Occipital lobe (tissue), 2 donors: ENCODE measurements around the gene MCTP1. TPM values are rescaled to one million over a fixed set of nuclear protein-coding genes. Genes with fewer than 3 reads are reported as not detected.

Experiments used
- DNase-seq: peaks from one replicate; lab custom pipeline; 2025; lab: John Stamatoyannopoulos, UW
- total RNA-seq: library from RNA; depleted of rRNA; stranded (reverse); fragments of >200 nt; gene quantifications from one replicate; pipeline ENCODE4 v1.2.3, GENCODE V29; 2014

MCTP1 gene
- total RNA-seq, 1 donor from 2014 or later = 147 TPM

GRCh38 chr5:94820488-94820887 lies 464.4 kb downstream of the MCTP1 start:
- DNase-seq = no peak

DNA sequence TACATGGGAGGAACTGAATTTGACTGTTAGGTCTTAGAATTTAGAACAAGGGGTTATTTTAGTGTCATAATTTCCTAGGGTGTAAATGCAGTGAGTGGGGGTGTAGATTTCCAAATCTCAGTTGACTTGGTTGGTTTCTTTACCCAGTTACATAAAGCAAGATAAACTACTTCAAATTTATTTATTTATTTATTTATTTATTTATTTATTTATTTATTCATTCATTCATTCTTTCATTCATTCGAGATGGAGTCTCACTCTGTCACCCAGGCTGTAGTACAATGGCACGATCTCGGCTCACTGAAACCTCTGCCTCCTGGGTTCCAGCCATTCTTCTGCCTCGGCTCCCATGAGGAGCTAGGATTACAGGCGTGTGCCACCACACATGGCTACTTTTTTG lies 466.0 kb downstream of the MCTP1 start:
- no peak for DNase-seq

DNA sequence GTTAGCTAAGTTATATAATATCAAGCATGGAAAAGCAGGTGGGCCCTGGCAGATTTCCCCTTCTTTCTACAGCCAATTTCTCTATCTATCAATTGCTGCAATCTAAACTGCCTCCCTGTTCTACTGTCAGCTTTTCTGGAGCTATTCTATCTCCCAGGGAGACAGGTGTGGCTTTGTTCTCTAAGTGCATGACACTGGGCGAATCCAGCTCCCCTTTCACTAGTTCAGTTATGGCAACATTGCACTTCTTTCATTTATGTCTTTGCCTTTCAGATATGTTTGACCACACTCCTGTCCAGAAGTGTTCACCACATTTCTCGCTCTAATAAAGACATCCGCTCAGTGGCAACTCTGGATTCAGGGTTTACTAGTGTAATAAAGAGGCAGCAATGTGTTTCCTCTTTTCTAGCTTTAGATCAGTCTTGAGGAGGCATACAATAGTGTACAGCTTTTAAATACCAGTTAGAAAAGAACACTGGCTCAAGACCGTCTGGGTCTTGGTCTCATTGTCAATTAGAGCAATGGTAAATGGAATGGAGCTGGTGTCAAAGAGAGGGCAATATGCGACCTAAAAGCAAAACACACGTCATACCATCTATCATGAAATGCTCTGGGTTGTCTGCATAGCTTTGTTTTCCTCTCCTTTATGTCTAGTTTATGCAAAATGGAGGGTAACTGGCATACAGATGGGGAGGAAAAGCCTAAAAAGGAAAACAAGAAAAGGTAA lies 469.4 kb downstream of the MCTP1 start:
- DNase-seq = no peak

GRCh38 chr5:94812232-94812631 lies 472.7 kb downstream of the MCTP1 start:
- no peak for DNase-seq

DNA sequence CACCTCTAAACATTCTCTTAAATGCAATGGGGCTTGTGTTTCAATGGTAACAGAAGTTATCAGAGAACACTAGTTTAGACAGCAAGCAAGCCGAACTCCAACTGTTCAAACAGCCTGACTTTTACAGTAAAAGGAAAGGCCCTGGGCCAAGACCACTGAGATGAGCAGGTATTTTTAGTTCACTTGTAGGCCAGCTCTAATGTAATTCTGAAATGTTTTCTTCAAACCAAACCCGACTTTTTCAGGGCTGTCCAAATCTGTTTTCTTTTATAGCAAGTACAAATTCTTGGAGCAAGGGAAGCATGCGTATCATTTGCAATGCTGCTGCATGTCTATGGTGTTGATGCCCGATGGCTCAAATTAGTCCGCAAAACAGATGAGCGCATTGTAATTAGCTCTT lies 473.6 kb downstream of the MCTP1 start:
- DNase-seq = no peak

DNA sequence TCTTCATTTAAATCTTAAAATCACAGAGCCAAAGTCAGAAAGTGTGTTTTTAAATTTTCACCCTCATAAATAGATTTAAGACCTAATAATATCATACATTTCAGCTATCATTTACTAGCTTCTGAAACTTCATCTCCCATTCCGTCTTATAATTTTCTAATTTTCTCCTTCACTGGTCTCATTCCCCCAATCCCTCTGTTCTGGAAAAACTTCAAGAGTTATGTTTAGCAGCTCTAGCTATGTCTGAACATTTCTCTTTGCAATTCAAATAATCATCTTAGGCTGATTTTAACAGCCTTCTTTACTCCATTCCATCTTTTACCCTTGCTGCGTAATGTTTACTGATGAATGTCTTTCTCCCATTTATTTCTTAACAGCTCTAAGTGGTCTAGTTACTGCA lies 474.0 kb downstream of the MCTP1 start:
- no peak for DNase-seq

DNA sequence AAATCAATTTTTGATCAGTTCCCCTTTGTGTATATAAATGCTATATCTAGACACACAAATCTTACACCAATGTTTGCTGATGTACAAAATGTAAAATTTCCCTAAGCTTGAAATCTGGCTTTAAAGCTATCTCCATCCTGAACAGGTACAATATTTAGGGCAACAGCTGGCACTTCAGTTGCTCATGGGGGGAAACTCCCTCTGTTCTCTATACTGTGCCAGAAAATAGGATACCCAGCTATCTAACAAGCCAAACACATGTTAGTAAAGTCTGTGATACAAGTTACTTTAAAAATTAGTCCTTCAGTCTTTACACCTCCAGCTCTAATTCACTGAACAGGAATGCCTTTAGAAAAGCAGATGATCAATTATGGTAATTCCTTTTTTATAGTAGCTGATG lies 474.6 kb downstream of the MCTP1 start:
- no peak for DNase-seq

- no peak for DNase-seq
Measured at GRCh38 chr5:94808497-94808896, 476.4 kb downstream of the MCTP1 start.

DNA sequence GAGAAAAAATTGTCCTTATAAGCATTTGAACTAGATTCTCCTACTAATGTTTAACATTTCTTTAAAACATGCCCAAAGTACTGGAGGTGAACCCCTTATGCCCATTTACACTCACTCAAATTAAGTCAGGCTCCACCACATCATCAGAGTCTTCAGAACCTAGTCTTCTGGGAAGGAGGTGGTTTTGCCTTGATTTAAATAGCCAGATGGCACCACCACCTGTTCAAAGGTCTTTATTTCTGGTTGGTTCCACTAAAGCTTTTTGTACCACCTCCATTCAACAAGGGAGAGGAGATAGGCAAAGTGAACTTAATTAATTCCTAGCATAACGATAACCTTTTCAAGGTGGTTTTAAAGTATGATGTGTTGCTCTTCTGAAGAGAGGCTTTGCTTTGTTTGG lies 476.9 kb downstream of the MCTP1 start:
- DNase-seq = no peak

DNA sequence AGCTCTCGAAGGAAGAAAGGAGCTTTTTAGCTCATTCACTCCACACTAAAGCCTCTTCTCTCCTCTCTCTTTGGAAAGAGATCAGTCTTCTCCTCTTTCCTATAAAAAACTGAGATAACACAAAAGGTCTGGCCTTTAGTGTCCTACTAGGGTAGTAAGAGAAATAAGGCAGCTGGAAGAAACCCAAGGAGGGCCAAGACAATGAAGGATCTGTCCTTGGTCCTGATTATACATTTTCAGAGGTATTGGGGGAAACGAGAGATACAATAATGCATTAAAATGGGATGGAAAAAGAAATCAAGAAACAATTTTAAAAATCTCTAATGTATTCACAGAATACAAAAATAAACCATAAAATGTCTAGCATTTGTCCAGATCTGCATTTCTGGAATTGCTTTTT lies 482.4 kb downstream of the MCTP1 start:
- DNase-seq = no peak

GRCh38 chr5:94796586-94796985 lies 488.3 kb downstream of the MCTP1 start:
- DNase-seq = no peak

- DNase-seq = no peak
Measured at GRCh38 chr5:94793816-94794198, 491.1 kb downstream of the MCTP1 start.

DNA sequence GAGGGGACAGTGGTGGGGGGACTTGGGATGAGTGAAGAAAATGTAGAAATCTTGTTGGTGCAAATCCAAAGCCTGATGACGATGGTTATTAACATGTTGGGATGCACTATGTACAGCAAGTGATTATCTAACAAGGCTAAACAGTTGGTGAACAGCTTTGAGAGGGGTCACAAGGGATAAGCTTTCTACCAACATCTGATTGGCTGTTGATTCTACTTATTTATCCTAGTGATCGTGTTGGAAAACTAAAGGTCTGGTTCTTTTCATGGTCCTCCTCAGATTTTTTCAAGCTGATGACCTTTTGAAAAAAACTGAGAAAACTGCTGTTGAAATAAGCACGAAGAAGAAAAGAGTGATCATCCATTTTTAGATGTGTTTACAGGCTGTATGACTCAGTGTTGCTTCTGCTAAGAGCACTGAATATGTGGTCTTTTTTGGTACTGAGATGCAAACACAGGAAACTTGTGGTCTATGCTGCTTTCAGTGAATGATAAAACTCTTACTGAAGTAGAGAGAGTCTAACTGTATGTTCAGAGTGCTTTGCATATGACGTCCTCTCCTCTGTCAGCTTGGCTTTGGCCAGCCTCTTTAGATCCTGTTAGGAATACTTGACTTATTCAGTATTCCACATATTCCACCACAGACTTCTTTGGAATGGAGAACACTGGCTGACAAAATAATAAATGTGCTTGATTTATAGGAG lies 491.6 kb downstream of the MCTP1 start:
- no peak for DNase-seq

DNA sequence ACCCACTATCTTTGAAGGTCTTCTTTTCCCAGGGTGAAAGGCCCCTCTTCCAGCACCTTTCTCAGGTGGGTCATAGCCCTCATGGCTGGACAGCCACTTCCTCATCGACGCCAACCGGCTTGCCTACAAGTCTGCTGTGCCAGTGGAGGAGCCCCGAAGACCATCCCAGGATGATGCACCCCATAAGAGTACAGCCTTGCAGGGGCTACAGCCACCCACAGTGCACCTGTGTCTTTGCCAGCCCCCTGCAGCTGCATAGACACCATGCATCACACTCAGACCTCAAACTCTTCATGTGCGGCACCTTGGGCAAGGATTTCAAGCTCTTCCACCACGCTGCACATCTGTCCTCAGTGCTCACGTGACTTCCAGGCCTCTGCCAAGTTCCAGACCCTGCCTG lies 493.1 kb downstream of the MCTP1 start:
- no peak for DNase-seq

DNA sequence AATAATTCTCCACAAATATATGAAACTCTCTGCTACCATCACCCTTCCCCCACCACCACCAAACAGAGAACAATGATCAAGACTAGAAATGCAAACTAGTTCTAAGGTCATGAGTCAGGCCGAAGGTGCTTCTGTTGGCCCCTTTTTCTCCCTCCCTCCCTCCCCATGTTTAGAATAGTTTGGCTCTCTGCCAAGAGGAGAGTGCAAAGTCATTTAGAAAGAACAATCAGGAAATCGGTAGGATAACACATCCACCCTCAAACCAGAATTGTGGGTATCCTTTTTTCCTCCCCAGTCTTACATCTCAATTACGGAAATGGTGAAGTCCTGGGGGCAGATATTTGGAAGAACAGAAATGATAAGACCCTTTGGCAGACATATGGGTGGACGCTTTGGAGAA lies 496.4 kb downstream of the MCTP1 start:
- DNase-seq = no peak

DNA sequence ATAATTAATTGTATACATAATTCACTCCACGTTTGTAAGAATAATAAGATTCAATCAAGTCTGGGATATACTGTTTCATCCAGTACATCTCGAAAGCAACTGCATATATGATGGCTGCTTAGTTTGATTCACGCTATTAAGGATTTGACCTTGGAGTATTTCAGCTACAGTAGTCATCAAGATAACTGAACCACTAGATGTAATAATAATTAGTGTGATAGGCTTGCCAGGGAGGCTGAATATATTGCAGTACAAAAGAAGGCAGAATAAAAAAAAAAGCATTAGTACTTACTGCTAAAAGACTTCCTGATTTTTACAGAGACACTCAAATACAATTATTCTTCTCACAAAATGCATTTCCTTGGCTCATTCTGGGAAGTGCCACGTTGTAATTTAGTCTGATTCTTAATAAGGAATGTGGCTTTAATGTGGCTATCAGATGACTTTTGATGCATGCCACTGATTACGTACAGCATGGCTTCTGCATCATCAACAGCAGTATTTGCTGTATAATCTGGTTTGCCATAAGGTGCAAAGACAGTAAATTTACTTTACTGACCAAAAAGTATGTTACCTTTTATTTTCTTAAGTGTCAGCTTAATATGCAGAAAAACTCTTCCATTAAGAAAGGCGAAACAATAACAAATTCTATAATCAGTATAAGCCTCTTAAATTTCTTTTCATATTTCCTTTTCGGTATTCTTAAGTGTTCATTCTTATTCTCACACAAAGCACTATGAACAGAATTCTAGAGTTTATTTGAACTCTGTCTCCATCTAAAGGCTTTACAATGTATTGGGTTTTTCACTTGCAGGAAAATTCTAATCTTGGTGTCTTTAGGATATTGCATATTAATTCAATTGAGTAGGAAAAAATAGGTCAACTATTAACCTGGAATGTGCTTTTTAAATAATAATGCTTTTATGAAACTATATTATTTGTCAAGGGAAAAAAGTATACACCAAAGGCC lies 500.1 kb downstream of the MCTP1 start:
- no peak for DNase-seq

DNA sequence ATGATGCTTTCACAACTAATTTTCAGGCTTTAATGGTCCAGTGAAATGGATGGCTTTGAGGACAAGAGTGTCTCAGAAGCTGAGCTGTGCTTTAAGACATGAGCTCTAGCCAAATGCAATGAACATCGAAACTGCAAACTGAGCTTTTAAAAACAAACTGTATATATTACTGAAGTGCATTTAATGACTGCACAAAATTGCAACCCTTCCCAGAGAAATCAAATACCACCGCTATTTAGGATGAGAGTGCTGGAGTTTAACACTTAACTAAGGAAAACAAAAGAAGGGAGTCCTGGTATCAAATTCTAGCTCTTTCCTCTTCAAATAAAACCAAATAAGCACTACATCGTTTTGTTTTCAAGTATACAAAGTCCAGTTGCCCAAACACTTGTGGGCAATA lies 502.5 kb downstream of the MCTP1 start:
- DNase-seq = no peak

- no peak for DNase-seq
Measured at GRCh38 chr5:94779684-94780083, 505.2 kb downstream of the MCTP1 start.

DNA sequence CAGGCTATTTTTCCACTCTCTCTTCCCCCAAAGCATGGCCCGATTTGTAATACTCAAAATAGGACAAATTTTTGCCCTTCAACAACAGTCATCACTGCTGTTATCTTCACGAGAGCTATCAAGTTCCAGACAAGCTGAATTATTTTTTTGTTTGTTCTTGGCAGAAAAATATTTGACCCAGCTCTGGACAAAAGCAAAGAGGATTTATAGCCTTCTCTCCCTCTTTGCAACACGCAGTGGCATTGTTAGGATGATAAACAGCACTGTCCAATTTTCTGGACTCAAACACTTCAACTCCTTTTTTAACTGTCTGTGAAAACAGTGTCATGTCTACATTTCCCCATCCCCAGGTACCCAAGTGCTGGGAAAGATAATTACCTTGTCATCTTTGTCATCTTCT lies 506.2 kb downstream of the MCTP1 start:
- no peak for DNase-seq

DNA sequence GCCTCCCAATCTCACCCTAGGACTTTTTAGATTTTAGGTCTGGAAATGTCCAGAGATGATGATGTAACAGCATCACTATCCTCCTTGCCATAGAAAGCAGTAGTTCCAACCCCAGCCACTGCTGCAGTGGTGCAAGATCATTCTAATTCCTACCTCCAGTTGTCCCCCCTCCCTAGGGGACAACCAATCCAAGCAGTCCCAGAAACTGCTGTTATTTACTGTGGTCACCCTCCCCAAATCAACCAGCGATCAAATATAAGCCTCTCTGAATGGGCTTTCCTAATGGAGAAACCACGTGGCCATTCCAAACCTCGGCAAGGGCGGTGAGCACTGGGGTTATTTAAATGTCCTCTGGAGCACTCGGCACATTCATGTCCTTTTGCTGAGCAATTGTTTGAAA lies 506.6 kb downstream of the MCTP1 start:
- no peak for DNase-seq

DNA sequence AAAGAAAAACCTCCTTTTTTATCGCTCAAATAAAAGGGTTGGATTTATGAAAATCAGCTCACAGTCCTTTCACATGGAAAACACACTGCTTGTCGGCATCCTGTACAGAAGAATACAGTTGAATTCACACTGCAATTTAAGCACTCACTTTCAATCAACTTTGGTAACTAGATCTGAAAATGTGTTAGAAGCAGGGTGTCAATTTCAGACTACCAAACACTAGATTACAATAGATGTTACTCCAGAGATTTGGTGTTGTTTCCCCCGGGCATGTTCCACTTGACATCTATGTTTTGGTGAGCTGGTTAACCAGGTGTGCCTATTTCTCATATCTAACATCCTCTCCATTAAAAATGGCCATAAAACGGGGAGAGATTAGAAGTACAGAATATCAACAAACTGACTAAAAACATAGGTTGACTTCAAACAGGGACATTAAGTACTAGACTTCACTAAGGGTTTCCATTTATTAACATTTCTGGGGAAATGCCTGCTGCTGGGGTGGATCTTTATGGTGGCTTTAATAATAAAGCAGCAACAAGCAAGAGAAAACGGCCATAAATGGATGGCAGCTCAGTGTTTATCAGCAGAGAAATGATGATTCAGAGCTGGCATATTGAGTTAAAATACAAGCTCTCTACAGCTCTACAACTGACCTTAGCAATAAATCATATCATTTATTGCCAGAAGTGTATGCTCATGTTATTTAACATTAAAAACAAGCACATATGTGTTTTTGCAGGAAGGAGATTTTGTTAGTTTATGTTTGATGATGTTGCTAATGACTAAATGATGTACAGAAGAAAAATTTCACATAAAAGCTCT lies 507.6 kb downstream of the MCTP1 start:
- DNase-seq = no peak
